Measurements from ENCODE around the gene CARD8. TPM values are rescaled to one million over a fixed set of nuclear protein-coding genes. Genes with fewer than 3 reads are reported as not detected.

Gene CARD8
- total RNA-seq, 1 donor from 2014 or later: 191 TPM

- intact Hi-C loops (cut with micrococcal nuclease): loop anchor here (10.0 kb wide), 1 partner anchor 1489 kb away; the partner anchor contains the start of genes BCL2L12 and IRF3
These were observed 80.1 kb downstream of the CARD8 start for GRCh38 chr19:48175578-48175977.

DNA sequence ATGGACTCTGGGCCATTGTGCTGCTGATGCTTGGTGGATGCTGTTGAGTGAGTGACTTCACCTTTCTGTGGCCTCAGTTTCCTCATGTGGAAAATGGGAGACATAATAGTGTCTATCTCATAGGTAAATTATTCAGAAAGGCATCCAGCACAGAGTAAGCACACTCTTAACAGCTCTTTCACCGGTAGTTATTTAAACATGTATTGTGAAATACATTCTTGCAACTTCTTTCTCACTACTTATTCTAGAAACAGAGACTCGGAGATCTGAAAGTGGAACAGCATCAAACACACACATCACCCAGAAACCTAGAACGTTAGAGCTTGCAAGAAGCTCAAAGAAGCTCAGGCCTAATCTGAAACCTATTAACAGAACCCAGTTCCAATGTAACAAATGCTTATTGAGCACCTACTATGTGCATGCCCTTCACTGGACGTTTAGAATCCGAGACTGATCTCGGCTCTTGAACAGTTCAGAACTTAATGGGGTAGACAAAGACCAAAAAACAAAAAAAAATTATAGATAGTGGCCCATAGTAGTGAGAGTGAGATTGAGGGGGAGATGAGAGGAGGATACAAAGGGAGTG, 81.2 kb downstream of the CARD8 start:
- intact Hi-C loops (cut with micrococcal nuclease): loop anchor here (10.0 kb wide), 1 partner anchor 1490 kb away; the partner anchor contains the start of genes BCL2L12 and IRF3

DNA sequence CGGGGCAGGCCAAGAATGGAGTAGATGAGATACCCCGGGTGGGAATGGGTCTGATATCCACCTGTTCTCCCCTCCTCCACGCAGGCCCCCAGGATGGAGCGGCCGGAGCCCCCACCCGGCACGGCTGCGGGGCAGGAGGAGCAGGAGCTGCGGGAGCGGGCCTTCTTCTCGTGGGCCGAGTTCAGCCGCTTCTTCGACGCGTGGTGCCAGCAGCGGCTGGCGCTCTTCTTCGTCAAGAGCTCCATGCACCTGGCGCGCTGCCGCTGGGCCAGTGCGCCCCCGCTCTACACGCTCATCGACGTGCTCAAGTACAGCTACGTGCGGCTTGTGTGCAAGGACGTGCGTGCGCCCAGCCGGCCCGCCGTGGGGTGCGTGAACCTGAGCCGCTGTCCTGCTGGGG, 84.0 kb downstream of the CARD8 start:
- intact Hi-C loops (cut with micrococcal nuclease): loop anchor here (2.0 to 10.0 kb wide), 2 partner anchors 149 to 1493 kb away; partner anchors contain the start of genes BCL2L12 and IRF3

GRCh38 chr19:48170817-48171347, 84.8 kb downstream of the CARD8 start:
- intact Hi-C loops (cut with micrococcal nuclease): loop anchor here (1.0 to 10.0 kb wide), 6 partner anchors 33 to 1494 kb away; partner anchors contain the start of genes BCL2L12, CARD8, IRF3 and SYNGR4

DNA sequence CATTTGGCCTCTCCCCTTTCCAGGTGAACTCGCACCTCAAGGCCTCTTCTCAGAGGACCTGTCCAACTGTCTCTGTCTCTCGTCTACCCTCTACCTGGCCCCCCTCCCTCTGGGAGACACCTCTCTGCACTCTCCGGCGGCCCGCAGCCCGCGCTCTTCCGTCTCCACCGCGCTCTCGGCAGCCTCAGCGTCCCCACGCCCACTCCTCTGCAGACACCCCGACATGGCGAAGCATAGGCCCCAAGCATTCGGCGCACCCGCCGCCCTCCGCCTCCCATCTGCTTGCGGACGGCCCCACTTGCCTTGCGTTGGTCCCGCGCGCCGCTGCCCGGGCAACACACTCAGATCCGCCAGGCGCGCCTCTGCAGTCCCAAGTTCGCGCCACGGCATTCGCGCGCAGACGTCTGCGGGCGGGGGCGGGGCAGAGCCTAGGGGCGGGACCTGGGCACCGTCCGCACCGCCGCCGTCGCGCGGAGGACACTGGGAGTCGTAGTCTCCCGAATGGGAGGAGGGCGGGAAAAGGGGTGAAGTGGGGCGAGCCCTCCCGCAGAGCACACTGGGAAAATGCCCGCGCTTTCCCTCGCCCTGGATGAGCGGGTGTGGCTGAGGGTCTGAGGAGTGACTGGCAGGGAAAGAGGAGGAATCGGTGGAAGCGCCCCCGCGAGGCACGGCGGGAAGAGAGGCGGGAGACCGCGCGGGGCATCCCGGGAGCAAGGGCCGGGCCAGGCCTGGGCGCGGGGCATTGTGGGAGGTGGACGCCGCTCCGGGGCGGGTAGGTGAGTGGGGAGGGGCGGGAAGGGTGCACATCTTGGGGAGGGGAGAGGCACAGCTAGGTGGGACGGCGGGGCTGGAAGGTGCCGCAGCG, 85.5 kb downstream of the CARD8 start, which contains the start of the genes LIG1 and ZSWIM9:
LIG1 (minus strand) TSS at position 406 of the 865 bp plus-strand sequence. CDS start 4,778 bp downstream, outside the sequence.
ZSWIM9 (plus strand) TSS at position 742 of the 865 bp plus-strand sequence. CDS start 1,123 bp downstream, outside the sequence.
- intact Hi-C loops (cut with micrococcal nuclease): loop anchor here (1.0 to 10.0 kb wide), 11 partner anchors 34 to 1495 kb away; partner anchors contain the start of genes BCL2L12, CARD8, CYTH2 and DHX34

- intact Hi-C loops (cut with micrococcal nuclease): loop anchor here (1.0 to 5.0 kb wide), 5 partner anchors 163 to 895 kb away; partner anchors contain the start of genes CYTH2, DHX34, FAM83E and INAFM1
These were observed 86.2 kb downstream of the CARD8 start for GRCh38 chr19:48169578-48169938.

- intact Hi-C loops (cut with micrococcal nuclease): loop anchor here (1.0 to 5.0 kb wide), 5 partner anchors 164 to 894 kb away; partner anchors contain the start of genes CYTH2, DHX34, FAM83E and INAFM1
These were observed 87.0 kb downstream of the CARD8 start for GRCh38 chr19:48168689-48169088.

GRCh38 chr19:48158210-48158790, 97.4 kb downstream of the CARD8 start:
- intact Hi-C loops (cut with micrococcal nuclease): no loop called here

Other genes starting within 250 kb of the CARD8 start
- gene CABP5, start 211.8 kb downstream of the CARD8 start, total RNA-seq: not detected in 2 replicates
- gene PLA2G4C, start 145.1 kb downstream of the CARD8 start, total RNA-seq: 24.9 and 31.0 TPM in 2 replicates
- 99.4 and 107 TPM in 2 replicates for gene LIG1, start 85.6 kb downstream of the CARD8 start, total RNA-seq
- gene ZSWIM9, start 85.2 kb downstream of the CARD8 start, total RNA-seq: 7.7 and 10.8 TPM in 2 replicates
- 0.15 TPM in 1 of 2 replicates, not detected in the other for gene ZNF114, start 14.2 kb upstream of the CARD8 start, total RNA-seq
- gene EMP3, start 69.6 kb upstream of the CARD8 start, total RNA-seq: 449 and 464 TPM in 2 replicates
- gene TMEM143, start 108.0 kb upstream of the CARD8 start, total RNA-seq: 13.6 and 14.7 TPM in 2 replicates
- not detected in 2 replicates for gene SYNGR4, start 108.5 kb upstream of the CARD8 start, total RNA-seq
- gene KDELR1, start 135.6 kb upstream of the CARD8 start, total RNA-seq: 72.6 and 74.0 TPM in 2 replicates
- 0.25 and 0.32 TPM in 2 replicates for gene GRIN2D, start 137.8 kb upstream of the CARD8 start, total RNA-seq
- 45.8 and 52.1 TPM in 2 replicates for gene GRWD1, start 190.1 kb upstream of the CARD8 start, total RNA-seq
- 1.5 and 1.8 TPM in 2 replicates for gene KCNJ14, start 199.7 kb upstream of the CARD8 start, total RNA-seq
- 48.1 and 49.0 TPM in 2 replicates for gene CYTH2, start 213.5 kb upstream of the CARD8 start, total RNA-seq

Measured in T-helper 1 cell treated with Interleukin-12 subunit alpha and Interleukin-12 subunit beta and Interleukin-4 antibody, amounts not matched to agents 30 ng/mL and 1 ng/mL, for 36 hours (primary cell).